Measurements from ENCODE around the gene NRXN3. TPM values are rescaled to one million over a fixed set of nuclear protein-coding genes. Genes with fewer than 3 reads are reported as not detected.

NRXN3 gene
- total and polyA plus RNA-seq, 2 of the 13 experiments (the other 11 are each of a cell fraction or from before 2014, with no cell fraction given), result 0.03 TPM; not detected in 1

GRCh38 chr14:78329371-78329770, 159.2 kb downstream of the NRXN3 start (continued):
- TF ChIP-seq ZNF121 (CRISPR knock-in tag; IDR thresholded peaks at IDR 0.05), result no peak
- TF ChIP-seq NFE2 (CRISPR knock-in tag; IDR thresholded peaks at IDR 0.05), result no peak
- no peak for TF ChIP-seq DBP (CRISPR knock-in tag; IDR thresholded peaks at IDR 0.05; ENCODE audit: not compliant biosample characterization)

DNA sequence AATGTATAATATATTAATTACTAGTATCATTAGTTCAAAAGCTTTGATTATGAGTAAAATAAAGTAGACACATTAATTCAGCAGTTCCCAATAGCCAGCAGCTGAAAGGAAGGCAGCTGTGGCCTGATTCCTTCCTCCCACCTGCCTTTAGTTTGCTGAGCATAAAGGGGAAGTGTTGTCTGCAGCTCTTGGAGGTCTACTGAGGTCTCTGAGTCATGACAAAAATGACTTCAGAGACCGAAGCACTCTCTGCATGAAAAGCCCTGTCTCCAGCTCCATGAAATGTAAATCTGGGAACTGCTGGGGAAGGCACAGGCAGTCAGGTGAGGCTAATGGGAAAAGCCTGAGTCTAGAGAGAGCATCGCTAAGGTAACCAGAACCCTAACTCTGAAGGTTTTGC, 165.4 kb downstream of the NRXN3 start:
- no peak overlapping the region for H2AFZ ChIP-seq (ENCODE audit: low read length)
- TF ChIP-seq ARHGAP35 (CRISPR knock-in tag; IDR thresholded peaks at IDR 0.05; ENCODE audit: borderline replicate concordance), result no peak
- TF ChIP-seq SOX5 (CRISPR knock-in tag; IDR thresholded peaks at IDR 0.05; ENCODE audit: borderline replicate concordance), result no peak
- no peak for TF ChIP-seq ZNF775 (CRISPR knock-in tag; IDR thresholded peaks at IDR 0.05; ENCODE audit: borderline replicate concordance)
- no peak for TF ChIP-seq ZFP36L1 (CRISPR knock-in tag; IDR thresholded peaks at IDR 0.05)
- no peak for TF ChIP-seq ETV5 (CRISPR knock-in tag; IDR thresholded peaks at IDR 0.05; ENCODE audit: borderline replicate concordance)
- TF ChIP-seq, protein P1, sequence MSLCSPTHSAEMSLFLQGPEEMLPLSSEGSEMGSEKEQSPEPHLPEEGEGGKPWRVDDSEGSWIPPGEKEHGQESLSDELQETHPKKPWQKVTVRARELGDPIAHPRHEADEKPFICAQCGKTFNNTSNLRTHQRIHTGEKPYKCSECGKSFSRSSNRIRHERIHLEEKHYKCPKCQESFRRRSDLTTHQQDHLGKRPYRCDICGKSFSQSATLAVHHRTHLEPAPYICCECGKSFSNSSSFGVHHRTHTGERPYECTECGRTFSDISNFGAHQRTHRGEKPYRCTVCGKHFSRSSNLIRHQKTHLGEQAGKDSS (CRISPR knock-in tag; IDR thresholded peaks at IDR 0.05; ENCODE audit: borderline replicate concordance, low read depth), result no peak
- no peak for TF ChIP-seq CBFB (CRISPR knock-in tag; IDR thresholded peaks at IDR 0.05)
- no peak for TF ChIP-seq ZBTB38 (CRISPR knock-in tag; IDR thresholded peaks at IDR 0.05)
- TF ChIP-seq ZFP1 (CRISPR knock-in tag; IDR thresholded peaks at IDR 0.05), result no peak
- TF ChIP-seq ZNF101 (CRISPR knock-in tag; IDR thresholded peaks at IDR 0.05; ENCODE audit: borderline replicate concordance, low read depth), result no peak
- TF ChIP-seq RAD51 (IDR thresholded peaks at IDR 0.05; ENCODE audit: borderline replicate concordance), result no peak
- H3K27me3 ChIP-seq (ENCODE audit: control insufficient read depth in 1 of 2, insufficient read depth in 2 of 2, low read length in 2 of 2), result no peaks in the 10 kb centered on the region
- H3K9me3 ChIP-seq (ENCODE audit: low read length), result no peaks in the 10 kb centered on the region
- FAIRE-seq (no peak), ATAC-seq (no peak), DNase-seq (ENCODE audit: low spot score) (no peak)
- H3K79me2 ChIP-seq (ENCODE audit: insufficient read depth, low read length), result no peaks in the 10 kb centered on the region
- BruUV-seq (replicated peaks), result no TSS peak
- H3K4me3 ChIP-seq (replicated peaks in 1 of 3; ENCODE audit: insufficient read depth in 1 of 3, low read depth in 2 of 3, low read length in 3 of 3), result no peak overlapping the region
- ChIA-PET POLR2A (no interaction called here), CTCF (ENCODE audit: low intra/inter-chr PET ratio, low total read pairs) (no interaction called here)
- H3K9ac ChIP-seq (ENCODE audit: insufficient read depth, low read depth, low read length), result no peak overlapping the region
- H3K4me1 ChIP-seq (ENCODE audit: insufficient read depth, low read length), result no peaks in the 10 kb centered on the region
- intact Hi-C loops (cut with micrococcal nuclease; ENCODE audit: unreplicated experiment) (no loop called here), in situ Hi-C loops (cut with HindIII; ENCODE audit: extremely low pct_ligation_motif_present, low pct_unique_long_range_greater_than_20kb) (no loop called here)
- no peaks in the 10 kb centered on the region for H4K20me1 ChIP-seq (ENCODE audit: insufficient read depth, low read length)
- no peak overlapping the region for H3K4me2 ChIP-seq (ENCODE audit: low read depth, low read length)
- 0% methylated on average over 2 of the region's 2 CpGs for WGBS (ENCODE audit: low lambda C conversion rate)
- no peaks in the 10 kb centered on the region for H3K36me3 ChIP-seq (replicated peaks in 1 of 2; ENCODE audit: control insufficient read depth in 1 of 2, insufficient read depth in 2 of 2, low read length in 2 of 2)
- H3K27ac ChIP-seq (ENCODE audit: extremely low read length, insufficient read depth, low read length), result no peak overlapping the region

Data from HepG2 (cell line).